Kidney epithelial cell (primary cell): Measurements from ENCODE around the gene DPP6. TPM values are rescaled to one million over a fixed set of nuclear protein-coding genes. Genes with fewer than 3 reads are reported as not detected.
"Not testable (repeated sequence)": the region's sequence is repeated elsewhere in the genome, so short reads cannot be mapped to it uniquely, and the experiment has no call there.

Experiments used
- DNase-seq: peaks from one replicate; pipeline ENCODE4 v3.0.0-alpha.2; 2010; ENCODE audit warnings: low read depth
- H3K27me3 ChIP-seq: 2 replicates; pipeline ENCODE4 v1.6.0; 2011; ENCODE audit warnings: low read length; ENCODE audit not compliant: control insufficient read depth, insufficient read depth
- H3K36me3 ChIP-seq: 2 replicates; pipeline ENCODE4 v1.5.1; 2011; ENCODE audit warnings: low read length; ENCODE audit not compliant: control insufficient read depth, insufficient read depth
- H3K4me3 ChIP-seq: 2 replicates; pipeline ENCODE4 v1.5.1; 2011; ENCODE audit warnings: low read depth, mild to moderate bottlenecking, control low read depth, low read length
- total RNA-seq: library from RNA; depleted of rRNA; stranded (reverse); fragments of >200 nt; gene quantifications from 2 replicates; pipeline ENCODE4 v1.2.3, GENCODE V29; 2015
- TF ChIP-seq, protein P1 (sequence below): IDR thresholded peaks from 2 replicates; pipeline ENCODE4 v1.5.1; 2011; ENCODE audit warnings: mild to moderate bottlenecking, moderate library complexity, low read length, control low read depth, inconsistent platforms; ENCODE audit not compliant: insufficient read depth, poor library complexity, severe bottlenecking

The DPP6 gene
- total RNA-seq, 1 donor from 2014 or later = 0.84 TPM

- H3K27me3 ChIP-seq, H3K36me3 ChIP-seq, H3K4me3 ChIP-seq, DNase-seq: not testable (repeated sequence)
Observed at GRCh38 chr7:154053466-154054312, 1.5 kb downstream of the DPP6 start.

- not testable (repeated sequence) for H3K36me3 ChIP-seq, H3K27me3 ChIP-seq, H3K4me3 ChIP-seq, DNase-seq
Observed at GRCh38 chr7:154054664-154055063, 2.5 kb downstream of the DPP6 start.

- not testable (repeated sequence) for H3K4me3 ChIP-seq, H3K27me3 ChIP-seq, H3K36me3 ChIP-seq, DNase-seq
Observed at GRCh38 chr7:154055491-154056106, 3.4 kb downstream of the DPP6 start.

DNA sequence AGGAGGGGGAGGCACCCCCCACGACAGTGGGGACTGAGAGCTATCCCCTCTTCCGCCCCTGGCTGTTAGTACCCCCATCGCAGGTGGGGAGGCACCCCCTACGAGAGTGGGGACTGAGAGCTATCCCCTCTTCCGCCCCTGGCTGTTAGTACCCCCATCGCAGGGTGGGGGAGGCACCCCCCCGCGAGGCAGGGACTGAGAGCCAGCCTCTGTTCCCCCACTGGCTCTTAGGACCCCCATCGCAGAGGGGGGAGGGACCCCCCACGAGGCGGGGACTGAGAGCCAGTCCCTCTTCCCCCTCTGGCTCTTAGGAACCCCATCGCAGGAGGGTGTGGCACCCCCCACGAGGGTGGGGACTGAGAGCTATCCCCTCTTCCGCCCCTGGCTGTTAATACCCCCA is 6.6 kb downstream of the DPP6 start:
- H3K36me3 ChIP-seq, H3K27me3 ChIP-seq, DNase-seq, H3K4me3 ChIP-seq: not testable (repeated sequence)

GRCh38 chr7:154060551-154060950 is 8.4 kb downstream of the DPP6 start:
- not testable (repeated sequence) for H3K4me3 ChIP-seq, DNase-seq, H3K27me3 ChIP-seq, H3K36me3 ChIP-seq

- H3K36me3 ChIP-seq, DNase-seq, H3K4me3 ChIP-seq, H3K27me3 ChIP-seq: not testable (repeated sequence)
- TF ChIP-seq, protein P1, sequence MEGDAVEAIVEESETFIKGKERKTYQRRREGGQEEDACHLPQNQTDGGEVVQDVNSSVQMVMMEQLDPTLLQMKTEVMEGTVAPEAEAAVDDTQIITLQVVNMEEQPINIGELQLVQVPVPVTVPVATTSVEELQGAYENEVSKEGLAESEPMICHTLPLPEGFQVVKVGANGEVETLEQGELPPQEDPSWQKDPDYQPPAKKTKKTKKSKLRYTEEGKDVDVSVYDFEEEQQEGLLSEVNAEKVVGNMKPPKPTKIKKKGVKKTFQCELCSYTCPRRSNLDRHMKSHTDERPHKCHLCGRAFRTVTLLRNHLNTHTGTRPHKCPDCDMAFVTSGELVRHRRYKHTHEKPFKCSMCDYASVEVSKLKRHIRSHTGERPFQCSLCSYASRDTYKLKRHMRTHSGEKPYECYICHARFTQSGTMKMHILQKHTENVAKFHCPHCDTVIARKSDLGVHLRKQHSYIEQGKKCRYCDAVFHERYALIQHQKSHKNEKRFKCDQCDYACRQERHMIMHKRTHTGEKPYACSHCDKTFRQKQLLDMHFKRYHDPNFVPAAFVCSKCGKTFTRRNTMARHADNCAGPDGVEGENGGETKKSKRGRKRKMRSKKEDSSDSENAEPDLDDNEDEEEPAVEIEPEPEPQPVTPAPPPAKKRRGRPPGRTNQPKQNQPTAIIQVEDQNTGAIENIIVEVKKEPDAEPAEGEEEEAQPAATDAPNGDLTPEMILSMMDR = peak; percentile 28
Observed at GRCh38 chr7:154071833-154072232, 19.6 kb downstream of the DPP6 start.

GRCh38 chr7:154072395-154073181 is 20.4 kb downstream of the DPP6 start:
- H3K4me3 ChIP-seq, DNase-seq, H3K27me3 ChIP-seq, H3K36me3 ChIP-seq: not testable (repeated sequence)

DNA sequence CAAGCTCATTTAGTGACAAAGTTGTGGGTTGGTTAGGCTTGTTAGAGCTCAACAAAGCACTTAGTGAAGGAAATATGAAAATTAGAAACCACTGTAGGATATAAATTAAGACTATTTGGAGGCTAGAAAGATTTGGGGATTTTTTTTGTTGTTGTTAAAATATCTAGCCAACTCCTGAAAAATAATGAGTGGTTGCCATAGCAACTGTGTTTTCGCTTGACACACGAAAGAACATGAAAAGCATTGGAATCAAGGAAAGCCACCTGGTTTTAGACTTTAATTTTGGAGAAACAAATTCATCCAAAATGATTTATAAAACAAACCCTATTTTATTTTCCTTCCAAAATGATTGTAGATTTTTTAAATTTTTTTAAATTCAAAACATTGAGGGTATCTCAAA is 26.3 kb downstream of the DPP6 start:
- H3K27me3 ChIP-seq, DNase-seq, H3K4me3 ChIP-seq, H3K36me3 ChIP-seq: not testable (repeated sequence)

GRCh38 chr7:154080249-154080648 is 28.1 kb downstream of the DPP6 start:
- DNase-seq, H3K4me3 ChIP-seq, H3K27me3 ChIP-seq, H3K36me3 ChIP-seq: not testable (repeated sequence)

DNA sequence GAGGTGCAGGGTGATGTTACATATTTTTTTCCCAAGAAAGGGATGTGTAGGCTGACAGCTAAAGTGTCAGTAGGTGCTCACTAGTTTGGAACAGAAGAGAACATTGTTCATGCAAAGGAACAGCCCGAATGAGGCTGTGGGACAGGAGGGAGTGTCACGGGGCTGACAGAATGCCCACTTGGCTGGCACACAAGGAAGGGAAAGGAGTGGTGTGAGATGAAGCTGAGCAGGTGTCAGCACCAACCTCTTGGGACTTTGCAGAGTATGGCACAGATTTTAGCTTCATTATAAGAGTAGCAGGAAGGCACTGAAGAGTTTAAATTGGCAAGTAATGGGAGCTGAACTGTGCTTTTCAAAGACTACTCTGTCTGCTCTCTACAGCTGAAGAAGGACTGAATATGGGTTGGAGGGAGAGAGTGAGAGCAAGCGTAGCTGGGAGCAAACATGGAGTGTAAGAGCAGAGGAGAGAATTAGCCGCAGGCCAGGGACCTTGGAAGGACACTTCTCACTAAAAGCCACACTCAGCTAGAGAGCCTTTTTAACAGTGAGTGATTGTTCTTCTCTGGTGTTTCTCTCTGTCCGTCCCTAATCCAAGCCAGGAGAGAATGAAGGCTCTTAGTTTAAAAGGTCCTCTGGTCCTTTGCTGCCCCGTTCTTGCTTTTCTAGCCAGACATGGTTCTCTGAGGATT is 35.0 kb downstream of the DPP6 start:
- DNase-seq, H3K36me3 ChIP-seq, H3K4me3 ChIP-seq, H3K27me3 ChIP-seq: not testable (repeated sequence)

GRCh38 chr7:154092093-154092492 is 39.9 kb downstream of the DPP6 start:
- not testable (repeated sequence) for H3K27me3 ChIP-seq, H3K36me3 ChIP-seq, H3K4me3 ChIP-seq, DNase-seq

GRCh38 chr7:154095201-154095600 is 43.0 kb downstream of the DPP6 start:
- not testable (repeated sequence) for DNase-seq, H3K4me3 ChIP-seq

GRCh38 chr7:154105063-154105462 is 52.9 kb downstream of the DPP6 start:
- not testable (repeated sequence) for DNase-seq, H3K27me3 ChIP-seq, H3K36me3 ChIP-seq, H3K4me3 ChIP-seq

More at GRCh38 chr7:154095201-154095600, 43.0 kb downstream of the DPP6 start:
- not testable (repeated sequence) for H3K27me3 ChIP-seq, H3K36me3 ChIP-seq
